Duodenal mucosa (tissue), 2 donors: Measurements from ENCODE around the gene FAIM2.

Experiments used
- H3K27ac ChIP-seq: one replicate; pipeline ENCODE4 v1.7.0; 2013; ENCODE audit warnings: low read depth, low read length
- H3K27me3 ChIP-seq, 2 donors: one replicate each; pipeline ENCODE4 v1.7.0; 2013; ENCODE audit warnings: low read length in 2 of 2, control low read depth in 1 of 2; ENCODE audit not compliant: insufficient read depth in 2 of 2, control insufficient read depth in 1 of 2
- H3K36me3 ChIP-seq, 2 donors: one replicate each; pipeline ENCODE4 v1.7.0; 2013; ENCODE audit warnings: low read length in 2 of 2, control low read depth in 1 of 2; ENCODE audit not compliant: insufficient read depth in 2 of 2, control insufficient read depth in 1 of 2
- H3K4me1 ChIP-seq, 2 donors: one replicate each; pipeline ENCODE4 v1.7.0; 2013; ENCODE audit warnings: low read length in 2 of 2, control low read depth in 1 of 2; ENCODE audit not compliant: insufficient read depth in 2 of 2, control insufficient read depth in 1 of 2
- H3K4me3 ChIP-seq, 2 donors: one replicate each; pipeline ENCODE4 v1.7.0; 2013; ENCODE audit warnings: low read length in 2 of 2, low read depth in 1 of 2
- H3K9ac ChIP-seq, 2 donors: one replicate each; pipeline ENCODE4 v1.7.0; 2013; ENCODE audit warnings: low read length in 2 of 2, low read depth in 1 of 2
- H3K9me3 ChIP-seq, 2 donors: one replicate each; pipeline ENCODE4 v1.7.0; 2013; ENCODE audit warnings: low read length in 2 of 2, control low read depth in 1 of 2; ENCODE audit not compliant: control insufficient read depth in 1 of 2

FAIM2 gene

DNA sequence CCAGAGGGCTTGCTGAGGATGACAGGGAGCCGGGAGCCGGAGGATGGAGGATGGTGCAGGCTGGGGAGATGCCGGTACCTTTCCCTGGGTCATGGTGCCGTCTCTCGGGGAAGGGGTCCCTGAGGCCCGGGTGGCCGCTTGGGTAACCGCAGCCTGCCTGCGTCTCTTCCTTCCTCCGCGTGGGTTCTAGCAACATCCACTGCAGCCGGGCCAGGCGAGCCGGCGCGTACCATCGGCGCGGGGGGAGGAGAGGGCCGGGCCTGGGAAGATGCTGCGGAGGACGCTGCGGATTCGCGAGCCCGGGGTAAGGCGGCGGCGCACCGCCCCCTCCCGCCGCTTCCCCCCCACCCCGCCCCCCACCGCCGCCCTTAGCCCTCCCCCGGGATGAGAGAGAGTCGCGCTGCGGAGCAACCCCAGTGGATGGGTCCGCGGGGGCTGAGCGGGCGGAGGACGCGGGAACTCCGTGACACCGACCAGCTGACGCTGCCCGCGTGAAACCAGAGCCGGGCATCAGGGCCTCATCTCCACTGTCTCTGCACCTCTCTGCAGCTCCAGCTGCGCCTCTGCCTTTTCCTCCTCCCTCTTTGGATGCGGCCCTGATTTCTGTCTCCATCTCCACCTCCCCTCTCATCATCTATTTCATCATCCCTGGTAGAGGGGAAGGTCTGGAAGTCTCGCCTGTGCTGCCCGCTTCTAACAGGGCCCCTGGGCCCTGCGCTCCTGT is at the start of gene FAIM2:
Gene FAIM2, minus strand, starts transcription at position 201 of the 724 bp plus-strand sequence. Its CDS starts 108 bp downstream, at position 93.
- no peaks in the 10 kb centered on the region for H3K9me3 ChIP-seq
- no peaks in the 10 kb centered on the region for H3K36me3 ChIP-seq
- H3K27me3 ChIP-seq: peaks cover 9 to 18% of the 10 kb centered on the region in 2 donors
- H3K27ac ChIP-seq: no peak within 1 kb of the TSS
- no peaks in the 10 kb centered on the region for H3K4me1 ChIP-seq
- no peak within 1 kb of the TSS for H3K9ac ChIP-seq
- H3K4me3 ChIP-seq: peak within 1 kb of the TSS; percentile 40 to 43

GRCh38 chr12:49953151-49953550 is 49.5 kb upstream of the FAIM2 start:
- H3K4me1 ChIP-seq: no peaks in the 10 kb centered on the region
- no peaks in the 10 kb centered on the region for H3K36me3 ChIP-seq
- no peaks in the 10 kb centered on the region for H3K9me3 ChIP-seq
- H3K27me3 ChIP-seq: peaks cover 15 to 25% of the 10 kb centered on the region in 2 donors
- H3K9ac ChIP-seq: no peak overlapping the region
- H3K4me3 ChIP-seq: no peak overlapping the region
- no peak overlapping the region for H3K27ac ChIP-seq

DNA sequence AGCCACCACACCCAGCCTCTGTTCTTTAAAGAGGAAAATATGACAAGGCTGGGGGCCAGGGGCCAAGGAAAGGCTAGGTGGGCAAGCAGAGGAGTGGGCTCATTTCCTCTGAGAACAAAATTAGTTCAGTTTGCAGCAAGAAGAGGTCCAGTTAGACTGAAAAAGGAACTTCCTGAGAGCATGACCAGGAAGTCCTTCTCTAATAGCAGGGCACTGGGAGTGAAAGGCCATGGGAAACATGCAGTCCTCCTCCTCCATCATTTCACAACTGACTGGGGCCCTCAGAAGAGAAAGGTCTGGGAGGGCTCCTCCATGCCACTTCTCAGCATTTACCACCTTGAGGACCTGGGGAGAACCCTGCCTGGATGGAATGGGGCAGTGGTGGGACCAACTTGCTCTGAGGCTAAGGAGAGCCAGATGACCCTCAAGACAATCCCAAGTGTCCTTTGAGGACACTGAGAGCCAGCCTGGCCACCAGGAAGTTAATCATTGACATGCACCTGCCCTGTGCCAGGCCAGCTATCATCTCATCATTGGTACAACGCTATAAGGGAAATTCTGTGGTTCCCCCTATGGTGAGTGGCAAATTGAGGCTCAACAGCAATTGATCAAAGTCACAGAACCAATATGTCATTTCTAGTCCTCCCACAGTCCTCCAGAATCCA is 48.8 kb upstream of the FAIM2 start:
- no peaks in the 10 kb centered on the region for H3K36me3 ChIP-seq
- H3K4me3 ChIP-seq: no peak overlapping the region
- no peak overlapping the region for H3K9ac ChIP-seq
- H3K27me3 ChIP-seq: peaks cover 15 to 19% of the 10 kb centered on the region in 2 donors
- H3K4me1 ChIP-seq: no peaks in the 10 kb centered on the region
- H3K27ac ChIP-seq: no peak overlapping the region
- no peaks in the 10 kb centered on the region for H3K9me3 ChIP-seq

DNA sequence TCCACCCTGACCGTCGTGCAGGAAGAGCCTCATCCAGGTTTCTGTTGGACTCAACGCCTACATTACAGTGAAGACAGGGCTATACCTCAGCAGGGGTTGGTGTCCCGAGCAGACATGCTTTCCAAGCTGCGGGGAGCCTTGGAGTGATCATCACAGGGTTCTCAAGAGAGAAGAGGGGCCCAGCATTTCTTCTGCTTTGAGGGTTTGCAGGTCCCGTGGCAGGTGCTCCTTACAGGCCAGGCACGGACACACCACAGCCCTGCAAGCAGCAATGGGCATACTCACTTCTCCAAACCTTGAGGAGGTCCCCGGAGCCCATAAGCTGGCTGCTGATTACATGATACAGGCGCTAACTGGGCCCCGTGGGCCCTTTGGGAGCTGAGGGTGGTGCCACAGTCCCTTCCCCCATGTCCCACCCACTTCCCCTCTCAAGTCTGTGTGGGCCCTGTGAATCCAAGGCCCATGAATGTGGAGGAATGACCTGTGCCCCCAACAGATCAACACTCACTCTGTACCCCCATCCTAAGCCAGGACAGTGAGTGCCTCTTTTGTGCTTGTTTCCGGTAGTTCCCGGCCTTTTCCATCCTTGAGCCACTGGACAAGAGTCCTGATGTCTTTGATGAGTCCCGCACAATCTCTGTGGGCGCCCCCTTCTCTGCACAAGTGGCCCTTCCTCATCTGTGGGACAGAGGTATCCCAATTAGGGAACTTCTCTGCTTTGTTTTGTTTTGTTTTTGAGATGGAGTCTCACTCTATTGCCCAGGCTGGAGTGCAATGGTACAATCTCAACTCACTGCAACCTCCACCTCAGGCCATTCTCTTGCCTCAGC is 47.9 kb upstream of the FAIM2 start:
- Histone ChIP-seq H3K4me3 (no peak overlapping the region), H3K9me3 (no peaks in the 10 kb centered on the region), H3K36me3 (no peaks in the 10 kb centered on the region), H3K4me1 (no peaks in the 10 kb centered on the region), H3K27ac (no peak overlapping the region), H3K27me3 (peaks cover 15% of the 10 kb centered on the region in 2 donors), H3K9ac (no peak overlapping the region)

DNA sequence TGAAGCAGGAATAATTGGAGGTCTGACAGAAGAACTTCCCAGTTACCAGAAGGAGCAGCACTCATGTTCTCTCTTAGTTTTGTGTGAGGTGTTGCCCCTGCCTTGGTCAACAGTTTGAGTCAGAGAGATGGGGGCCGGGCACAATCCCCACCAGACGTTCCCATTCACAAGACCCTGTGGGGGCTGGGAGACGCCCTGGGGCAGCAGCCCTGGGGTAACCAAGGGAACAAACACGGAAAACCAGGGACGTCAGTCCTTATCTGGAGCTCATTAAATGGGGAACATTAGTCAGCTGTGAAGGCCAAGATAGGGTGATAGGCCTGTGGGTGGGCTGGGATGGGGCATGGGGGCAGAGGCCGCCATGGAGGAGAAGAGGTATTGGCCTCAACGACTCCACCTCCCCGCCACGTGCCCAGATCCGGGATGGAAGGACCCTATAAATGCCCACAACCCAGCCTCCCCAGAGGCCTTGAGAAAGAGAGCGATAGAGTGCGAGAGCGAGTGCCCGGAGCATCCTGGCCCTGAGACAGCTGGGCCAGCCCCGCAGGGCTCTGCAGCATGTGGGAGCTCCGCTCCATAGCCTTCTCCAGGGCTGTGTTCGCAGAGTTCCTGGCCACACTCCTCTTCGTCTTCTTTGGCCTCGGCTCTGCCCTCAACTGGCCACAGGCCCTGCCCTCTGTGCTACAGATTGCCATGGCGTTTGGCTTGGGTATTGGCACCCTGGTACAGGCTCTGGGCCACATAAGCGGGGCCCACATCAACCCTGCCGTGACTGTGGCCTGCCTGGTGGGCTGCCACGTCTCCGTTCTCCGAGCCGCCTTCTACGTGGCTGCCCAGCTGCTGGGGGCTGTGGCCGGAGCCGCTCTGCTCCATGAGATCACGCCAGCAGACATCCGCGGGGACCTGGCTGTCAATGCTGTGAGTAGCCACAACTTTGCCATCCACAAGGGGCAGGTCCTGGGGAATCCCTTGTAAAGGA is 46.9 kb upstream of the FAIM2 start, which contains the start of gene AQP2:
Gene AQP2, plus strand, starts transcription at position 465 of the 979 bp plus-strand sequence. Its CDS starts 94 bp downstream, at position 559.
- Histone ChIP-seq H3K9me3 (no peaks in the 10 kb centered on the region), H3K9ac (no peak within 1 kb of the TSS), H3K4me3 (no peak within 1 kb of the TSS), H3K27me3 (peaks cover 9% of the 10 kb centered on the region in 2 donors), H3K36me3 (no peaks in the 10 kb centered on the region), H3K27ac (no peak within 1 kb of the TSS), H3K4me1 (no peaks in the 10 kb centered on the region)

DNA sequence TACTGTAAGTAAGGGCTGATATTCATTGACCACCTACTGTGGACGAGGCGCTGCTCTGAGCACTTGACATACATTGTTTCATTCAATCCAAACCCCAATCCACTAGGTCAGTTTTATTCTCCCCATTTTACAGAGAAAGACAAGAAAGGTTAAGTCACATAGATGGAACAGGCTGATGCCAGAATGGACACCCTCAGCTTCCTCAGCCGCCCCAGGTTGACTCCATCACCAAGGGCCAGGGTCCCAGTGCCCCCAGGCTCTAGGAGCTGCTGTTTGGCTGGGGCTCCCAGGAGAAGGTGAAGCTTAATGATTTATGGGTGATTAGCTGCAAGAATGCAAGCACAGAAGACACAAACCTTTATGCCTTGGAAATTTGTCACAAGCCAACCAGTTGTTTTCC is 46.2 kb upstream of the FAIM2 start:
- peaks cover 7 to 9% of the 10 kb centered on the region in 2 donors for H3K27me3 ChIP-seq
- H3K9me3 ChIP-seq: no peaks in the 10 kb centered on the region
- H3K27ac ChIP-seq: no peak overlapping the region

GRCh38 chr12:49948866-49949845 is 45.5 kb upstream of the FAIM2 start:
- H3K27ac ChIP-seq: no peak overlapping the region
- H3K9me3 ChIP-seq: no peaks in the 10 kb centered on the region
- H3K4me1 ChIP-seq: no peaks in the 10 kb centered on the region
- no peak overlapping the region for H3K4me3 ChIP-seq
- no peaks in the 10 kb centered on the region for H3K36me3 ChIP-seq
- no peak overlapping the region for H3K9ac ChIP-seq
- peaks cover 0 to 4% of the 10 kb centered on the region in 2 donors for H3K27me3 ChIP-seq

More for the DNA sequence above, 46.2 kb upstream of the FAIM2 start:
- Histone ChIP-seq H3K36me3 (no peaks in the 10 kb centered on the region), H3K9ac (no peak overlapping the region), H3K4me3 (no peak overlapping the region), H3K4me1 (no peaks in the 10 kb centered on the region)

- Histone ChIP-seq H3K9me3 (no peaks in the 10 kb centered on the region), H3K27ac (no peak overlapping the region), H3K4me1 (peaks cover 0 to 5% of the 10 kb centered on the region in 2 donors), H3K27me3 (no peaks in the 10 kb centered on the region), H3K9ac (no peak overlapping the region), H3K4me3 (no peak overlapping the region), H3K36me3 (no peaks in the 10 kb centered on the region)
Observed at GRCh38 chr12:49947593-49948226, 44.0 kb upstream of the FAIM2 start.
